Kidney glomerular epithelial cell (primary cell): ENCODE measurements around the gene SIDT1.

ENCODE experiments used
- DNase-seq: peaks from one replicate; lab custom pipeline; 2025; lab: John Stamatoyannopoulos, UW

Gene SIDT1

GRCh38 chr3:113531826-113532697 lies at the start of gene SIDT1:
Gene SIDT1, plus strand, starts transcription at chr3:113532555. Its CDS starts 467 bp downstream, at chr3:113533022.
- peak; percentile 17 for DNase-seq

GRCh38 chr3:113485161-113485609 lies 47.2 kb upstream of the SIDT1 start:
- no peak for DNase-seq

DNA sequence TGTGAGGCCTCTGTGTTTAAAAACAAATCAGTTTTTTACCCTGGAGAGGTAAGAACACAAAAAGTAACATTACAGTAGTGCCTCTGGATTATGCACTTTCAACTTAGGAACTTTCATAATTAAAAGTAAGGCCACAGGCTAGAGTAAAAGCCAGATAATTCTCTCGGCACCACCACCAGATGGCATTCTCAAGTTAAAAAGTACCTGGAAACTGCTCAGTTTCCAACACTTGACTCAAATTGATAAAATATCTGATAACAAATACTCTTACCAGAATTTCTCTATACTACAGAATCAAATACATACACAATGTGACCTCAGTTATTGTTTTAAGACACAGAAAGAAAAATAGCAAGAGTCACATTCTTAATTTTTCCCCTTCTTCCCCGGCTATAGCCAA lies 37.3 kb upstream of the SIDT1 start:
- peak; percentile 33 for DNase-seq

GRCh38 chr3:113496924-113497323 lies 35.4 kb upstream of the SIDT1 start:
- DNase-seq = no peak

DNA sequence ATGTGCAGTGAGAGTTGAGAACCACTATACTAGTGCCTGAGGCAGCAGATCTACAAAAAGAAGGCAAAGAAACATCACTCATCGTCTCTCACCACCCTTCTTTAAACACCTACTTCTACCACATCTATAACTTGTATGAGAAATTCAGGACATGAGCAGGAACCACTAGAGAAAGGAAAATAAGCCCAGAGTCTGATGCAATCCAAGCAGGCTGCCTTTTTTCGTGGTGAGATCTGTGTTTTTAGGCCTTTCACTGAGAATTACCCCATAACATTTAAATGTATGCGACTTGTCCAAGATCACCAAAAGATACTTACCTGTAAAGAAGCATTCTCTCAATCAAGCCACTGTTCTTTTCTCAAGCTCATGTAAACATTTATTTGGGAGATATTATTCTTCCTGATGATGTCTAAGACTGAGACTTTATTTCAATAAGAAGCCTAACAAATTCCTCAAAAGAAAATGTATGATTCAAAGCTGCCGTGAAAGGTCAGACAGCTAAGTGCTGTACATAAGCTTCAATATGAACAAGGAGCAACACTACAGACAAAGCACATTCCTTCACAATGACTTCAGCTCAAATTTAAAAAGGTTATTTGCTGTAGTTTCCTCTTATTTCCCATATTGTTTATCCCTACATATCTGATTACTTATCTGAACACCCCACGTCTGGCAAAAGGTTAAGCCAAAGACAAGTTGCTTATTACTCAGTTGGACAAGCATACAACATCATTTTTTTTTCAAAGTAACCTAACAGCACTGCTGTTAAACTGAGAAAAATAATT lies 33.9 kb upstream of the SIDT1 start:
- peak; percentile 8 for DNase-seq

DNA sequence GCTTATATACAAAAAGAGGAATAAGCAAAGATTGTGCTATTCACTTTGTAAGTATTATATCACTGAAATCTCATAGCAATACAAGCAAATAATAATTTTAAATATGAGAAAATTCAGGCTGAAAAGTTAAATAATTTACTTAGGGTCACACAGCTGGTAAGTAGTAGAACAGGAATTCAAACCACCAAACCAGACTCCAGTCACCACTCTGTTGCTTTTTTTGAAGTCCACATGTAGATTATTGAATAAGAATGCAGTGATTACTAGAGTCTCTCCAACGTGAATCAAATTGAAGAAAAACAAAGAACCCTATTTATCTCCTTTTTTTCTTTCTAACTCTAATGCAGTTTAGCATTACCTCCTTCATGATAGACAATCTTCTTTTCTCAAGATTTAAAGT lies 33.3 kb upstream of the SIDT1 start:
- DNase-seq = no peak

DNA sequence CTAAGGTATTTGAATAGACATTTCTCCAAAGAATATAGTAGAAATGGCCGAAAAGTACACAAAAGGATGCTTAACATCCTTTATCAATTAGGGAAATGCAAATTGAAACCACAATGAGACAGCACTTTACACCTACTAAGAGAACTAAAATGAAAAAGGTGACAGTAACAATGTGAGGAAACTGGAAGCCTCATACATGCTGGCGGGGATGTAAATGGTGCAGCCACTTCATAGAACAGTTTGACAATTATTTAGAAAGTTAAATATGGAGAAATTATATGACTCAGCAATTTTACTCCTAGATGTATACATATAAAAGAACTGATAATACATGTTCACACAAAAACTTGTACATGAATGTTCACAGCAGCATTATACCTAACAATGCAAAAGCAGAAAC lies 30.8 kb upstream of the SIDT1 start:
- no peak for DNase-seq

- DNase-seq = no peak
These were observed 26.5 kb upstream of the SIDT1 start for GRCh38 chr3:113505867-113506266.

- no peak for DNase-seq
These were observed 24.8 kb upstream of the SIDT1 start for GRCh38 chr3:113507501-113508067.

- DNase-seq = no peak
These were observed 23.4 kb upstream of the SIDT1 start for GRCh38 chr3:113508966-113509365.

DNA sequence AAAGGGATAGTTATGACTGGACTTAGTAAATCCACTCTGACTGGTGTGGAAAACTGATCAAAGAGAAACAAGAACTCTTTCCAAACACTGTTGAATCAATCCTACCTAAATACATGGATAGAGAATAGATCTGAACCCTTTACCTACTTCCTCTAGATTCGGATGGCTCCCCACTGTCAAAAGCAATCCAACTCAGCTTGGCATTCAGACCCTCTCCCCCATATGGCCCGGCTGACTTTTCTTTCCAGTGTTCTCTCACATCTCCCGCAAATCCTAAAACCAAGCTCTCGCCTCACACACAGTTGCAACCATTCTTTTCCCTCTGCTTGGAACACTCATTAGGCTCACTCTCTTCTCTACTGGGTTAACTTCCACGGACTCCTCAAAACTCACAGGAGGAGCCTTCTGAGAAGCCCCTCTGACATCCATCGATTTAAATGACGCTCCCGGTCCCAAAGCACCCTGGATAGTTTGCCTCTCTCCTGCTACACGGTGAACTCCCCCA lies 18.0 kb upstream of the SIDT1 start:
- DNase-seq = no peak

DNA sequence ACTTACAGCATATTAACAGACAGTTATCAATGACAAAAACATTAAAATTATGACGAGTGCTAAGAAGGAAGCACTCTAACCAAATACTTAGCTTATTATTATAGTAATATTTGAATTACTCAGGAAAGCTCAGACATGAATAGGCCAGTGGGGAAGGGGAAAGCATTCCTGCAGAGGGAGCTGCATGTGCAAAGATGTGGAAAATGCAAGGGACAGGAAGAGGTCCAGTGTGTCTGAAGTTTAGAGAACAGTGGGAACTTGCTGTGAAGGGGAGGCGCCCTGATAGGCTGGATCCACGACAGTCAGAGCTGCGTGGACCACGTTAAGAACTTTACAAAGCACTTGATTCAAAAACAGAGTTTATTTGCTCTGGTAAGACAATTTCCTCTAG lies 16.2 kb upstream of the SIDT1 start:
- no peak for DNase-seq

GRCh38 chr3:113521981-113522380 lies 10.4 kb upstream of the SIDT1 start:
- DNase-seq = no peak

GRCh38 chr3:113523241-113523640 lies 9.1 kb upstream of the SIDT1 start:
- DNase-seq = no peak

DNA sequence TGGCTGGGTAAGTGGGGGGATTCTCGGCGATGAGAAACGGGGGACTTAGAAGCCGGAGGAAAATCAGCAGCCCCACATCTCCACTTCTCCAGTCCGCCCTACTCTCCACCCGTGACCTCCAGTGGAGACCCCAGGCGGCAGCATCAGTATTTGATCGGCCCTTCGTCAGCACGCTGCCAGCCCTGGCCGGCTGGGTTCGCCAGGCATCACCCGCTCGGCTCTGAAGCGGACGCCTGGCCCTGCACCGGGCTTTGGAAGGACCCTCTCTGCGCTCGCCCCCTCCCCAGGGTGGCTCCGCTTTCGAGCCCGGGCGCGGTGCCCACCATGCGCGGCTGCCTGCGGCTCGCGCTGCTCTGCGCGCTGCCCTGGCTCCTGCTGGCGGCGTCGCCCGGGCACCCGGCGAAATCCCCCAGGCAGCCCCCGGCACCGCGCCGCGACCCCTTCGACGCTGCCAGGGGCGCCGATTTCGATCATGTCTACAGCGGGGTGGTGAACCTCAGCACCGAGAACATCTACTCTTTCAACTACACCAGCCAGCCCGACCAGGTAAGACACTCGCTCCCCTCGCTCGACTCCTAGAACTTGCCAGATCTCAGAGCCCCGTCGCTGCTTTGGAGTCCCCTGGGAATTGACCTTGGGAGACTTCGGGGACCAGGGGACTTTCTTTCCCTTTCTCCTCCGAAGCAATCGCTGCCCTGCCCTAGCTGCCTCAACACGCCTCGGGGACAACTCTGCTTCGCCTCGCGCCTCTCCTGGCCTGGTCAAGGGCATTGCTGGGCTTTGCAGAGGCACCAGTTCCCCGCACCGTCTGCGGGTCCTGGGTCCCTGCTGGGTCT lies 561 bp downstream of the SIDT1 start:
- DNase-seq = no peak

DNA sequence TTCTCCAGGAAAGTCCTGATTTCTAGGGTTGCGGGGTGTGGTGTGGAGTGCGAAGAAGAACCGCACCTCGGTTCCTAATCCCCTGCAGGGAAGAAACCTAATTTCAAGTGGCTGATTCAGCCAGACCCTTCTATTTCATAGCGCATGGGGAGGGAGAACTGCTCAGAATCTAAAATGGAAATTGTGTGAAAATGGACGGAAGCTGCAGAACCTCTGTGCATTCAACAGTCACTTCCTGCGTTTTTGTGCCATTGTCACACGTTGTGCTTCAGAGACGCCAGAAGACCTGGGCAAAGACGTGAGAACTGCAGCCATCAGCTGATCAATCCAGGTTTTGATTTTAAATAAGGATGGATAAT lies 1.2 kb downstream of the SIDT1 start:
- no peak for DNase-seq

GRCh38 chr3:113534365-113534764 lies 2.0 kb downstream of the SIDT1 start:
- DNase-seq = no peak

DNA sequence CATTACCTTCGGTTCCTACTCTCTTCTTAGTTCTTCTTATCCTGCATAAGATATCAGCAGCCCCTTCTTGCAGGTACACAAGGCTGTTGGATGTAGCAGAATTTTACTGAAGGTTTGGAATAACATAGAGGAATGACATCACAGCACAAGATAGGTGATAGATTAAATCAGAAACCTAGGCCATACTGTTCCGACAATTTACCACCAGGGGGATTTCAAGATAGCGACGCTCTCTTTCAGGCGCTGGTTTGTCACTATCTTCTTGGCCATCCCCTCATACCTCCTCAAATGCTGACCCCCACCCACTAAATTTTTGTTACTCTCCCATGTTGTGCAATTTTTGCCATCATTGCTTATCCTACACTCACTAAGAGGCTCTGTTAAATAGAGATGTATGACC lies 3.5 kb downstream of the SIDT1 start:
- no peak for DNase-seq

GRCh38 chr3:113536627-113537101 lies 4.3 kb downstream of the SIDT1 start:
- DNase-seq = no peak

DNA sequence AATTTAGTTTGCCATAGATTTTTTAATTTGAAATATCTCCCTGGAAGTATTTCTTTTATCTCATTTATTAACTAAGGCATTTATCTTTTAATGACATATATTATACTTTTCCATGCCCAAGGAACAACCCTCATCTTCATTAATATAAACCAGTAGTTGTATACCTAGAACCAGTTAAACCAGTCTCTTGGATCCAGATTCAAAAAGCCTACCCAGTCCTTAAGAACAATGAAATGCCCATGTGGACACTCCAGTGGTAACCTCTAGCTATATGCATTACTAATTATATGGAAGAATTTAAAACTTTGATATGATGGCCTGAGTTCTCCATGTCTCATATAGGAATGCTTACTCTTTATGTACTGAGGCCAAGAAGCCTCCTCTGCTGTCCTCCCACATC lies 4.8 kb downstream of the SIDT1 start:
- no peak for DNase-seq

GRCh38 chr3:113541519-113541918 lies 9.2 kb downstream of the SIDT1 start:
- no peak for DNase-seq

DNA sequence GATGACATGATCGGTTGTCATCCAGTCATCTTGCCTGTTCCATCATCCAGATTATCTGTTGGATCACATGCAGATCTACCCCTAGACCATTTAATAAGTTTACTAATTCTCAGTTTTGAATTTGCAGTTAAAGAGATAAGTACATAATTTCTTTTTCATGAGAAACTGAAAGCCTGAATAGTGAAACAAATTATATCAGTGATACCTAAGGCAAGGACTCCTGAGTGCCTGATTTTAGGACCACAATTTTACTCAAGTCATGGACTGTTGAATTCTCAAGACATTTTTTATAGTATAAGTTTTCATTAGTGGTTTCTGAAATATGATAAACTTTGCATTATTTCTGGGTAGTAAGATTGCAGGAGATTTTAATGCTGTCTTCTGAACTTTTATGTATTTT lies 13.2 kb downstream of the SIDT1 start:
- DNase-seq = no peak
